Measurements from ENCODE around the gene PMM2.
"Not testable (repeated sequence)": the region's sequence is repeated elsewhere in the genome, so short reads cannot be mapped to it uniquely, and the experiment has no call there.

PMM2 gene

GRCh38 chr16:8797364-8798173 is at the start of gene PMM2, which contains the start of gene TMEM186:
Gene PMM2, plus strand, starts transcription at chr16:8797839. Its CDS starts 44 bp downstream, at chr16:8797883.
Gene TMEM186, minus strand, starts transcription at chr16:8797639. Its CDS starts 25 bp downstream, at chr16:8797614.
- DNase-seq: peak; percentile 84 to 99 (median 97)

GRCh38 chr16:8748944-8749343 is 48.7 kb upstream of the PMM2 start:
- DNase-seq: not testable (repeated sequence)

- DNase-seq: no peak
Observed at GRCh38 chr16:8751481-8752311, 45.9 kb upstream of the PMM2 start.

GRCh38 chr16:8752706-8753105 is 44.9 kb upstream of the PMM2 start:
- no peak for DNase-seq

GRCh38 chr16:8753416-8754054 is 44.1 kb upstream of the PMM2 start:
- DNase-seq: no peak

- DNase-seq: no peak
Observed at GRCh38 chr16:8756755-8757154, 40.9 kb upstream of the PMM2 start.

- no peak for DNase-seq
Observed at GRCh38 chr16:8758022-8758421, 39.6 kb upstream of the PMM2 start.

GRCh38 chr16:8760021-8760420 is 37.6 kb upstream of the PMM2 start:
- peak in 10 of 58 donors; percentile 2 to 18 (median 5) for DNase-seq

- DNase-seq: no peak
Observed at GRCh38 chr16:8761078-8761477, 36.6 kb upstream of the PMM2 start.

GRCh38 chr16:8762254-8762653 is 35.4 kb upstream of the PMM2 start:
- no peak for DNase-seq

- no peak for DNase-seq
Observed at GRCh38 chr16:8763083-8763482, 34.6 kb upstream of the PMM2 start.

- no peak for DNase-seq
Observed at GRCh38 chr16:8763899-8764298, 33.7 kb upstream of the PMM2 start.

GRCh38 chr16:8764525-8765250 is 33.0 kb upstream of the PMM2 start:
- no peak for DNase-seq

GRCh38 chr16:8767176-8767575 is 30.5 kb upstream of the PMM2 start:
- no peak for DNase-seq

GRCh38 chr16:8768283-8768682 is 29.4 kb upstream of the PMM2 start:
- no peak for DNase-seq

- no peak for DNase-seq
Observed at GRCh38 chr16:8768692-8769091, 28.9 kb upstream of the PMM2 start.

GRCh38 chr16:8773537-8773936 is 24.1 kb upstream of the PMM2 start:
- DNase-seq: no peak

GRCh38 chr16:8774208-8774607 is 23.4 kb upstream of the PMM2 start:
- DNase-seq: no peak

- no peak for DNase-seq
Observed at GRCh38 chr16:8775359-8775758, 22.3 kb upstream of the PMM2 start.

- DNase-seq: no peak
Observed at GRCh38 chr16:8776129-8776584, 21.5 kb upstream of the PMM2 start.

- DNase-seq: no peak
Observed at GRCh38 chr16:8777217-8777616, 20.4 kb upstream of the PMM2 start.

Measured in anterior cingulate cortex (tissue), 58 donors.